HG03571 (cell line): ENCODE measurements around the gene CYTH2.

Experiments used
- ATAC-seq: cut with Tn5 transposase; IDR thresholded peaks from one replicate; pipeline ENCODE4 v1.9.1; 2021; ENCODE audit not compliant: unreplicated experiment

Gene CYTH2, protein sequence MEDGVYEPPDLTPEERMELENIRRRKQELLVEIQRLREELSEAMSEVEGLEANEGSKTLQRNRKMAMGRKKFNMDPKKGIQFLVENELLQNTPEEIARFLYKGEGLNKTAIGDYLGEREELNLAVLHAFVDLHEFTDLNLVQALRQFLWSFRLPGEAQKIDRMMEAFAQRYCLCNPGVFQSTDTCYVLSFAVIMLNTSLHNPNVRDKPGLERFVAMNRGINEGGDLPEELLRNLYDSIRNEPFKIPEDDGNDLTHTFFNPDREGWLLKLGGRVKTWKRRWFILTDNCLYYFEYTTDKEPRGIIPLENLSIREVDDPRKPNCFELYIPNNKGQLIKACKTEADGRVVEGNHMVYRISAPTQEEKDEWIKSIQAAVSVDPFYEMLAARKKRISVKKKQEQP

DNA sequence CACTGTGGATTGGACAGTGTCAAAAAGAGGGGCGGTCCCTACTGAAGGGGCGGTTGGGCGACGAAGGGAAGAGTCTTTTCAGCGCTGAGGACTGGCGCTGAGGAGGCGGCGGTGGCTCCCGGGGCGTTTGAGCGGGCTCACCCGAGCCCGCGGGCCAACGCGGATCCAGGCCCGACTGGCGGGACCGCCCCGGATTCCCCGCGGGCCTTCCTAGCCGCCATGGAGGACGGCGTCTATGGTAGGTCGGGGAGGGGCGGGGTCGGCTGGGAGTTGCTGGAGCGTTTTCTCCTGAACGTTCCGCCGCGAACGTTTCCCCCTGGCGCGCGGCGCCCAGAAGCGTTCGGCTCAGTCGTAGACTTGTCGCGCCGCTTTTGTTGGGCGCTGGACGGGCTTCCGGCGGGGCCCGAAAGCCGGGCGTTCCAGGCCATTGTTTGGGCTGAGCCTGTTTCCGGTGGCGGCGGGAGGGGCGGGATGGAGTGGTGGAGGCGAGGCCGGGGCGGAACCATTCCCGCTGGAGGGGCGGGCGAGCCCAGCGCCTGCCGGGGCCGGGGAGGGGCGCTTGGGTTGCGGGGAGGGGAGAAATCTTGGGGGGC lies at the start of gene CYTH2:
Gene CYTH2 (plus strand): TSS at position 81 of the 593 bp plus-strand sequence. CDS start 139 bp downstream, at position 220.
- ATAC-seq: peak; percentile 2

DNA sequence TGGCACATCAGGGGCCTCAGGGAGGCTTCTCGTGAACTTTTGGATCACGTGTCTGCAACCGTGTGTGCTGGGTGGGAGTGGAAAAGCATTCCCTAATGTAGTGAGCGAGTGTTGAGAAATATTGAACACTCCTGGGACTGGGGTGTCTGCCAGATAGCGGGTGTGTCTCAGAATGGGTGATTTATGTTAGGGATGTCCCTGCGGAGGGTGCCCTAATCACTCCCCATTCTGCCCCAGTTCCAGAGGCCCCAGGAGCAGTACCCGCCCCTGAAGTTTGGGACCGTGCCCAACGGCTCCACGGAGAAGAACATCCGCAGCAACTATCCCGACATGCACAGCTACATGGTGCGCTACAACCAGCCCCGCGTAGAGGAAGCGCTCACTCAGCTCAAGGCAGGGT lies 47.6 kb upstream of the CYTH2 start:
- ATAC-seq: no peak

DNA sequence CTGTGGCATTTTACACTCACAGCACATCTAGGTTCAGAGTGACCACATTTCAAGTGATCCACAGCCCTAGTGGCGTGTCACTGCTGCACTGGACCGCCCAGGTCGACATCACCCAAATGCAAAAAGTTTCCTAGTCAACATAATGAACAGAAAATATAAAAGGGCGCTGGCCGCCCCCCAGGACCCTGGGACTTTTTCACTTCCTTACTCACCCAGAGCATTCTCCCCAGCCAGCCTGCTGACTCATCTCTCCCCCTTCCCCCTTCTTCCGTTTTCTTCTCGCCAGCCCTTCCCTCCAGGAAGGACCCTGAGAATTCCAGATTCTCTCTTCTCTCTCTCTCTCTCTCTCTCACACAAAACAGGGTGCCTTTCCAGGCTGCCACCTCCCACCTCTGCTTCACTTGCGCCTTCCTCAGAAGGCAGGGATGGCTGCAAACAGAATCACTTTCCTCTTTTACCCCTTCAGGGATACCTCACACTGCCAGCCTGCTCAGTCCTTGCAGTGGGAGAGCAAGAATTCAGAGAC lies 44.4 kb upstream of the CYTH2 start:
- no peak for ATAC-seq

DNA sequence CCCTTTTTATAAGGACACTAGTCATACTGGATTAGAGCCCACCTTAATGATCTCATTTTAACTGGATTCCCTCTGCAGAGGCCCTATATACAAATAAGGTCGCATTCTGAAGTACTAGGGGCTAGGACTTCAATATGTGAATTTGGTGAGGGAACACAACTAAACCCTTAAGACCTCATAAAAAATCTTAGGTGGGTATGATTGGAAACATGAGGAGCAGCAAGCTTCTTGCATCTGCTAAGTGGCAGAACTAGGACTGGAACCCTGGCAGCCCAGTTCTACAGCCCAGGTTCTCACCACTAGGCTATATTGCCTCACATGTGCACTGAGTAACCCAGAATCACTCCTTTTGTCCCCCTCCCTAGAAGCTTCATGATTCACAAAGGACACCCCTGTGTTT lies 40.5 kb upstream of the CYTH2 start:
- ATAC-seq: no peak

DNA sequence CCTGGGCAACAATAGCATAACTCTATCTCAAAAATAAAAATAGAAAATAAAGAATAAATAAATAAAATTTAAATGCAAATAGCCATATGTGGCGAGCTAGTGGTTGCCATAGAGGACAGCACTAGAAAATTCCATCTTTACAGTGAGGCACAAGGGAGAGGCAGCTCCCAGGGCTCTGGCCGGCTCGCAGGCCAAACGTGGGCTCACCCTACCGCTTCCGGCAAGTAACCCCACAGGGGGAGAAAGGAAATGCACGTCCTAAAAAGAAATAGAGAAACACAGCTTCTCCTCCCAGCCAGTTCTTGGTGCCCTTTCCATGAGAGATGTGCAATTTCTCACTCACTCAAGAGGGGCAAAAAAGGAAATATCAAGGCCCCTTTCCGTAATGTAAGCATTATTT lies 35.8 kb upstream of the CYTH2 start:
- no peak for ATAC-seq

DNA sequence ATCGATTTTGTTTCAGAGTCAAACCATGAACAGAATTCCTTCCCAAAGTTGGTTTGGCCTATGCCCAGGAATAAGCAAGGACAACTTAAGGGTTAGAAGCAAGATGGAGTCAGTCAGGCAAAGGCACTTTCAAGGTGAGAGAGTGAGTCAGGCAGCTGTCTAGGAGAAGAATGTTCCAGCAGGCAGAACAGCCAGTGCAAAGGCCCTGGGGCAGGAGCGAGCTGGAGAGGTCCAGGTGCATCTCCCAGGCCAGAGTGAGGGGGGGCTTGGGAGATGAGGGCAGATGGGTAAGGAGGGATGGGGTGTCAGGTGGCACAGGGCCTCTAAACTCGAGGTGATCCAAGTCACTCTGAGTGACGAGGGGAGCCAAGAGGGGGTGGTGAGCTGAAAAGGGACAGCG lies 32.6 kb upstream of the CYTH2 start:
- ATAC-seq: no peak

DNA sequence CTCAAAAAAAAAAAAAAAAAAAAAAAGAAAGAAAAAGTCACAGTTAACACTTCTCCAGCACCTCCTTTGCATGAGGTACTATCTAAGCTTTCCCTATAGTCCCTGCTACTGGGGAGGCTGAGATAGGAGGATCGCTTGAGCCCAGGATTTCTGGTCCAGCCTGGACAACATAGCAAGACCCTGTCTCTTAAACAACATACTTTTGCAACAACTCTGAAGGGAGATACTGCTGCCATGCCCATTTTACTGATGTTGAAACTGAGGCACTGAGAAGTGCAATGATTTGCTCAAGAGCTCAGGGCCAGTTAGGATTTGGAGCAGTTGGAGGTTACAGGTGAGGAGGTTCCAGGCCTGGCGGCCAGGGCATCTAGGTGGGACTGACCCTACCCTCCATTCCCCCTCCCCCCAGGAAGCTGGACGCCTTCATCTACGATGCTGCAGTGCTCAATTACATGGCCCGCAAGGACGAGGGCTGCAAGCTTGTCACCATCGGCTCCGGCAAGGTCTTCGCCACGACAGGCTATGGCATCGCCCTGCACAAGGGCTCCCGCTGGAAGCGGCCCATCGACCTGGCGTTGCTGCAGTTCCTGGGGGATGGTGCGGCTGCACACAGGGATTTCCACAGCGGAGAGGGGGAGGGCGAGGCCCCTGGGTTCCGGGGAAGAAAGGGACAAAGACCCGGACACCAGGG lies 27.7 kb upstream of the CYTH2 start:
- ATAC-seq: no peak

DNA sequence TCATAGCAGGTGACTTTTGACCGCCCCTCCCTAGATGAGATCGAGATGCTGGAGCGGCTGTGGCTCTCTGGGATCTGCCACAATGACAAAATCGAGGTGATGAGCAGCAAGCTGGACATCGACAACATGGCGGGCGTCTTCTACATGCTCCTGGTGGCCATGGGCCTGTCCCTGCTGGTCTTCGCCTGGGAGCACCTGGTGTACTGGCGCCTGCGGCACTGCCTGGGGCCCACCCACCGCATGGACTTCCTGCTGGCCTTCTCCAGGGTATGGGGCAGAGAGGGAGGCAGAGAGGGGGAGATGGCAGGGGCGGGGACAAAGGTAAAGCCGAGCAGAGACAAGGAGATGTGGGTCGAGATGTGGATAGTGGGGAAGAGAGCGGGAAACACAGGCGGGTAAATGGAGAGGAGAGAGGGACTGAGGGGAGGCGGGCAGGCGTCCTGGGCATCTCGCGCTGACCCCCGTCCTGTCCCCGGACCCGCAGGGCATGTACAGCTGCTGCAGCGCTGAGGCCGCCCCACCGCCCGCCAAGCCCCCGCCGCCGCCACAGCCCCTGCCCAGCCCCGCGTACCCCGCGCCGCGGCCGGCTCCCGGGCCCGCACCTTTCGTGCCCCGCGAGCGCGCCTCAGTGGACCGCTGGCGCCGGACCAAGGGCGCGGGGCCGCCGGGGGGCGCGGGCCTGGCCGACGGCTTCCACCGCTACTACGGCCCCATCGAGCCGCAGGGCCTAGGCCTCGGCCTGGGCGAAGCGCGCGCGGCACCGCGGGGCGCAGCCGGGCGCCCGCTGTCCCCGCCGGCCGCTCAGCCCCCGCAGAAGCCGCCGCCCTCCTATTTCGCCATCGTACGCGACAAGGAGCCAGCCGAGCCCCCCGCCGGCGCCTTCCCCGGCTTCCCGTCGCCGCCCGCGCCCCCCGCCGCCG lies 26.8 kb upstream of the CYTH2 start:
- ATAC-seq: no peak

DNA sequence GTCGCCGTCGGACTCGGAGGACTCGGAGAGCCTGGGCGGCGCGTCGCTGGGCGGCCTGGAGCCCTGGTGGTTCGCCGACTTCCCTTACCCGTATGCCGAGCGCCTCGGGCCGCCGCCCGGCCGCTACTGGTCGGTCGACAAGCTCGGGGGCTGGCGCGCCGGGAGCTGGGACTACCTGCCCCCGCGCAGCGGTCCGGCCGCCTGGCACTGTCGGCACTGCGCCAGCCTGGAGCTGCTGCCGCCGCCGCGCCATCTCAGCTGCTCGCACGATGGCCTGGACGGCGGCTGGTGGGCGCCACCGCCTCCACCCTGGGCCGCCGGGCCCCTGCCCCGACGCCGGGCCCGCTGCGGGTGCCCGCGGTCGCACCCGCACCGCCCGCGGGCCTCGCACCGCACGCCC lies 25.9 kb upstream of the CYTH2 start:
- ATAC-seq: no peak

DNA sequence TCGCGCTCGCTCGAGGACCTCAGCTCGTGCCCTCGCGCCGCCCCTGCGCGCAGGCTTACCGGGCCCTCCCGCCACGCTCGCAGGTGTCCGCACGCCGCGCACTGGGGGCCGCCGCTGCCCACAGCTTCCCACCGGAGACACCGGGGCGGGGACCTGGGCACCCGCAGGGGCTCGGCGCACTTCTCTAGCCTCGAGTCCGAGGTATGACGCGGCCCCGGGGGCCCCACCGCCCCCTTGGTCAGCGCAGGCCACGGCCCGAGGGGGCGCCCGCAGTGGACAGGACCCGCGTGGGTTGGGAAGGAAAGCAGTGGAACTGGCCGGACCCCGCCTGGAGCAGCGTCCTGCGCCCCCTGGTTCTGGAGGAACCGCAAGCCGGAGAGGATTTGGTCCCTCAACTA lies 25.4 kb upstream of the CYTH2 start:
- ATAC-seq: no peak

DNA sequence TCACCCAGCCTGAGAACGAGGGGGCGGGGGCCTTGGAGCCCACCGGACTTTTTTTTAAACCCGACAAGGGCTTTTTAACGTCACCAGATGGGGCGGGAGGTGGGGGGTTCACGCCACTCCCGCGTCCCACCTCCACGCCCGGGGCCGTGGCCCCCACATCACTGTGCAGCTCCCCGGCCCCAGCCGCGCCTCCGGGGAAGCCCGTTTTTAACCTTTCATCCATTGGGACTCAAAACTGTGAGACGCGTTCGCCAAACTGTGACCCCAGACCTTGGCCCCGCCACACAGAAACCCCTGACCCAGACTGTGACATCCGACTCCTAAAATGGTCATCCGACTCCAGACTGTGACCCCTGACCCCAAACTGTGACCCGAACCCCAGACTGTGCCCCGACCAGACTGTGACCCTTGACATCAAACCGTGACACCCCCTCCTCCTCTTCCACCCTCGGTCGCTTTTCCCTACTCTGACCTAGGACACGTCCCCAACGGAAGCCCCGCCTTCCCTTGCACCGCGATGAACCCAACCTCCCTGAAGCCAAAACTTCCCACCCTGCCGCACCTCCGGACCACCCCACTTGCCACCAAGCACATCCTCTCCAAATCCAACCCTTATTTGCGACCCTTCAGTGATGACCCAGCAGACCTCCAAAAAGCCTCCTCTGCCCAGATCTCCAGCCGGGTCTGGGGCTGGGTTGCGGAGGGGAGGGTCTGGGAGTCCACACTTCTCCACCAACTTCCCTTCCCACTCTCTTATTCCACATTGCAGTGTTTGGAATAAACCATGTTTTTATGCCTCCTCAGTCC lies 24.8 kb upstream of the CYTH2 start:
- no peak for ATAC-seq

DNA sequence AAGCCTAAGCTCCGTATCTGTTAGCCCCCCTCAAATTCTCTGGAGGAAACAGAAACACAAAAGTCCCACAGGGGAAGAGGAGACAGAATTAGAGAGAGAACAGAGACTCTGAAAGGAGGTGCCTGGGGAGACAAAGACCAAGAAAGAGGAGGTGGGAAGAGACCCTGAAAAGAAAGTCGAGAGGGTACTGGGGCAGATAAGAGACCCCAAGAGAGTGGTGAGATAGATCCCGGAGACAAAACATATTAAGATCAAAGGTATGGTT lies 24.3 kb upstream of the CYTH2 start:
- ATAC-seq: no peak

DNA sequence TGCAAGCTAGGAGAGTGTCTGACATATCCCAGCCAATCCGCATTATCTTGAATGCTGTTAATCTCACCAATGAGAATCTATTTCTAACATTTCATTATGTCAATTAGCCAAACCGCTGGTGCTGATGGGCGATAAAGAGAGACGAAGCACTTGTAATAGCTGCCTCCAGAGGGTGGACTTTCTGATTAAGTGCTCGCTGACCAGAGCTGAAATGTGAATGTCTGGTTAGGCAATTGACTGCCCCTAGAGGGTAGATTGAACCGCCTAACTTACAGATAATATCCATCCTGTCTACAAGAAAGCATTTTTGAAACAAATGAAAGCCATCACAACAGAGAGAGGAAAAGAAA lies 23.9 kb upstream of the CYTH2 start:
- ATAC-seq: peak; percentile 31

DNA sequence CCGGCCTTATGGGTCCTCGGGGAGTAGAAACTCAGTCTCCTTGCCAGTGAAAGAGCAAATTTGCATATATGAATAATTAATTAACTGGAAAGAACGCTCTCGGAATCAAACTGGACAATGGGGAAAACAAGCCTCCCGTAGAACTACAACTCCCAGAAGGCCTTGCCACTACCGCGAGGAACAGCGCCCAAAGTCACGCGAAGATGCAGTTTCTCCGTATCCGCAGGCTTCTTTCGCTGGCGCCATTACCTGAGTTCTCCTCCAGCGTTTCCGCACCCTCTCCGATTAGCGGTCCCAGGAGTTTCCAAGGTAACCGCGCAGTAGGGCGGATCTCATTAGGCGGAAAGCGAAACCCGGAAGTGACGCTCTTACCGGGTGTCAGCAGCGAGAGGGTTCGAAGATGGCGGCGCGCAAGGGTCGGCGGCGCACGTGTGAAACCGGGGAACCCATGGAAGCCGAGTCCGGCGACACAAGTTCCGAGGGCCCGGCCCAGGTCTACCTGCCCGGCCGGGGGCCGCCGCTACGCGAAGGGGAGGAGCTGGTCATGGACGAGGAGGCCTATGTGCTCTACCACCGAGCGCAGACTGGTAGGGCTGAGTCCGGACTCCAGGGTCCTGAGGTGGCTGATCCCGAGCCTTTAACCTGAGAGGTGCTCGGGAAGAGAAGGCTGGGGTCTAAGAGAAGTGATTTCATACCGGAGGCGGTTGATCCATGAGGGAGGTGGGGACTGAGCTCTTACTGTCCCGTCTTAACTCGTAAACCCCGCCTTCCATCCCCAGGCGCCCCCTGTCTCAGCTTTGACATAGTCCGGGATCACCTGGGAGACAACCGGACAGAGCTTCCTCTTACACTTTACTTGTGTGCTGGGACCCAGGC lies 23.3 kb upstream of the CYTH2 start, which contains the start of gene GRWD1:
Gene GRWD1 (plus strand): TSS at position 378 of the 876 bp plus-strand sequence. CDS start 23 bp downstream, at position 401.
- peak; percentile 74 for ATAC-seq

DNA sequence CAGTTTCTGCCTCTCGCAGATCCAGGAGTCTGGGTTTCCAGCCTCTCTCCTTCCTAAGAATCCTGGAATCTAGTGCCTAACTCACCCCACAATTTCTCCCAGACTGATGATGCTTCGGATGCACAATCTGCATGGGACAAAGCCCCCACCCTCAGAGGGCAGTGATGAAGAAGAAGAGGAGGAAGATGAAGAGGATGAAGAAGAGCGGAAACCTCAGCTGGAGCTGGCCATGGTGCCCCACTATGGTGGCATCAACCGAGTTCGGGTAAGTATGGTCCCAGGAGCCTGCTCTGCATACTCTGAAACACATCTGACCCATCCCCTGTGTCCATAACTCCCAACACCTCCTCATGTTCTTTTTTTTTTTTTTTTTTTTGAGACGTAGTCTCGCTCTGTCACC lies 22.6 kb upstream of the CYTH2 start:
- ATAC-seq: no peak

DNA sequence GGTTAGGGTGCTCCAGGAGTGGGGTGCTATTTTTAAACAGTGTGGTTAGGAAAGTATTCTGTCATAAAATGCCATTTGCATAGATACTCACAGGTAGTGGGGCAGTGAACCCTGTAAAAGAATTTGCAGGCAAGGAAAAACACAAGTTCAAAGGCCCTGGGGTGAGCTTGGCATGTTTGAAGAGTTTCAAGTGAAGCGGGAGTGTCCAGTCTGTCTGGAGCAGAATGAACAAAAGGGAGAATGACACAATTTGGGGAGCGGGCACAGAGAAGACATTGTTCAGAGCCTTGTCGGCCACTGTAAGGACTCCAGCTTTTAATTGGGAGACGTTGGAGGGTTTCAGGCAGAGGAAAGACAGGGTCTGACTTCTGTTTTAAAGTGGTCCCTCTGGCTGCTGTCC lies 20.6 kb upstream of the CYTH2 start:
- no peak for ATAC-seq

DNA sequence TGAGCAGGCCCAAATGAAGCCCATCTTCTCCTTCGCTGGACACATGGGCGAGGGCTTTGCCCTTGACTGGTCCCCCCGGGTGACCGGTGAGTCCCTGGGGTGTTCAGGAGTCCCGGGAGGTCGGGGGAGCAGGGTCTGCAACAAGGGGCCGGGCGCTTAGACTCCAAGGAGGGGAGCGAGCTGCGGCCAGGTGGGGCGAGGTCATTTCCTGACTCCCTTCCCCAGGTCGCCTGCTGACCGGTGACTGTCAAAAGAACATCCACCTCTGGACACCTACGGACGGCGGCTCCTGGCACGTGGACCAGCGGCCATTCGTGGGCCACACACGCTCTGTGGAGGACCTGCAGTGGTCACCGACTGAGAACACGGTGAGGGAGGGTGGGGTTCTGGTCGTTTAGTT lies 18.7 kb upstream of the CYTH2 start:
- no peak for ATAC-seq

DNA sequence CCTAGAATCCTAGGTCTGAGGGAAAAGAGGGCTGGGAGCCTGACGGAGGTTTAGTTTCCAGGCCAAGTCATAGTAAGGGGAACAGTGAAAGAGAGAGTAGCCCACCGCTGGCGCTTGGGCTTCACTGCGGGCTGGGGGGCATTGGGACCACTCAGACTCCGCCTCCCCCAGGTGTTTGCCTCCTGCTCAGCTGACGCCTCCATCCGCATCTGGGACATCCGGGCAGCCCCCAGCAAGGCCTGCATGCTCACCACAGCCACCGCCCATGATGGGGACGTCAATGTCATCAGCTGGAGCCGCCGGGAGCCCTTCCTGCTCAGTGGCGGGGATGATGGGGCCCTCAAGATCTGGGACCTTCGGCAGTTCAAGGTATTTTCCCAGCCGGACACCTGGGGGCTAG lies 18.3 kb upstream of the CYTH2 start:
- ATAC-seq: no peak

DNA sequence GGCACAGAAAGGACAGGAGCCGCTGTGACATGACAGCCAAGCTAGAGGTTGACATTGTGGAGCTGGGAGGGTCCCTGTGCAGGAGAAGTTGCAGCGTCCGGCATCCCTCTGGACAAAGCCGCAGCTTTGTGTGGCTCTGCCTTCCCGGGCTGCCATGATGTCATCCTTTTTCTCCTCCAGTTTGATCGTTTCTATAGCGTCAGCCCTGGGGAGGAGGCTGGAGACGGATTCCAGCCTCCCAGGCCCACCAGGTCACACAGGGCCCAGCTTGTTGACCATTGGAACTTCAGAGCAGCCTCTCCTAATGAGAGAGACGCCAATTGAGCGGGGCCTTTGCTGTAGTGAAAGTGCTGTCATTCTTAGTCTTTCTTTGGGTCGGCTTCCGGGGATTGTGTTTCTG lies 17.5 kb upstream of the CYTH2 start:
- ATAC-seq: no peak
